ENCODE results near the gene MIP.
"Not testable (repeated sequence)": the region's sequence is repeated elsewhere in the genome, so short reads cannot be mapped to it uniquely, and the experiment has no call there.

The MIP gene

DNA sequence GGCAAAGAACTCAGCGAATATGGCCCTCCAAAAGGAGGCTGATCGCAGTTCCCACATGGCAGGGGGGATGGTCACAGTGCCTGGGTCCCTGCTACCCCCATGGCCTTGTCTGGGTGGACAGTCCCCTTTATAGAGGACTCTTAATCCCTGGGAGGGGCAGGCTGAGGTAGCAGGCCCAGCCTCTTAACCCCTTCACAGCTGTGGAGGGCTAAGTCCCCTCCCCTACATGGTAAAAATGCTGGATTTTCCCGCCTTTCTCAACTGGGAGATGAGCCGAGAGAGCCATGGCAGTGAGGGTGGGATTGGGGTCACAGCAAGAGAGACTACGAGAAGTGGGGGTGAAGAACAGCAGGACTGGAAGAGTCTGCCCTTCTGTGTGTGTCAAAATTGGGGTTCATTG, at the start of gene MIP:
Gene MIP, minus strand, starts transcription at position 101 of the 400 bp plus-strand sequence. Its CDS starts 44 bp downstream, at position 57.
- no peak for DNase-seq

DNA sequence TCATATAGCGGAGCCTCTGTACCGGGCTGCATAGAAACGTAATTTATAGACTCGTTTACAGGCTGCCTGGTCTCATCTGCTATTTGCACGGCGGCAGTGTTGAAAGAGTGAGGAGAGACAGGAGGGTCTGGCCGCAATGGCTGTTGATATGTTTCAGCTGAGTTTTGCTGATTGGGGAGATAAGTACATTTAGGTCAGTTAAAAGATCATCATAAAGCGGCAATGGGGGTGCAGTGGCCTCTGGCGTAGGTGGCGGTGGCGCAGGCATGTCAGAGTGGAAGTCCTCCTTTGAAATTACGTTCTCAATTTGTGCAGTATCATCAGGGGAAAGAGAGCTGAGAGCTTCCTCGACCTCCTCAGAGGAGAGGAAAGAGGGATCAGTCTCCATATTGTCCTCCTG, 45.4 kb upstream of the MIP start:
- not testable (repeated sequence) for DNase-seq

DNA sequence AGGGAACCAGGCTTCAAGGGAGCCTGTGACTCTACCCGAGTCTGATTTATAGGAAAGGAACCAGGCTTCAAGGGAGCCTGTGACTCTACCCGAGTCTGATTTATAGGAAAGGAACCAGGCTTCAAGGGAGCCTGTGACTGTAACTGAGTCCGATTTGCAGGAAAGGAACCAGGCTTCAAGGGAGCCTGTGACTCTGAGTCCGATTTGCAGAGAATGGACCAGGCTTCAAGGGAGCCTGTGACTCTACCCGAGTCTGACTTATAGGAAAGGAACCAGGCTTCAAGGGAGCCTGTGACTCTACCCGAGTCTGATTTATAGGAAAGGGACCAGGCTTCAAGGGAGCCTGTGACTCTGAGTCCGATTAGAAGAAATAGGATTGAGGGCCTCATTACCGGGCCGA, 45.0 kb upstream of the MIP start:
- DNase-seq: not testable (repeated sequence)

DNA sequence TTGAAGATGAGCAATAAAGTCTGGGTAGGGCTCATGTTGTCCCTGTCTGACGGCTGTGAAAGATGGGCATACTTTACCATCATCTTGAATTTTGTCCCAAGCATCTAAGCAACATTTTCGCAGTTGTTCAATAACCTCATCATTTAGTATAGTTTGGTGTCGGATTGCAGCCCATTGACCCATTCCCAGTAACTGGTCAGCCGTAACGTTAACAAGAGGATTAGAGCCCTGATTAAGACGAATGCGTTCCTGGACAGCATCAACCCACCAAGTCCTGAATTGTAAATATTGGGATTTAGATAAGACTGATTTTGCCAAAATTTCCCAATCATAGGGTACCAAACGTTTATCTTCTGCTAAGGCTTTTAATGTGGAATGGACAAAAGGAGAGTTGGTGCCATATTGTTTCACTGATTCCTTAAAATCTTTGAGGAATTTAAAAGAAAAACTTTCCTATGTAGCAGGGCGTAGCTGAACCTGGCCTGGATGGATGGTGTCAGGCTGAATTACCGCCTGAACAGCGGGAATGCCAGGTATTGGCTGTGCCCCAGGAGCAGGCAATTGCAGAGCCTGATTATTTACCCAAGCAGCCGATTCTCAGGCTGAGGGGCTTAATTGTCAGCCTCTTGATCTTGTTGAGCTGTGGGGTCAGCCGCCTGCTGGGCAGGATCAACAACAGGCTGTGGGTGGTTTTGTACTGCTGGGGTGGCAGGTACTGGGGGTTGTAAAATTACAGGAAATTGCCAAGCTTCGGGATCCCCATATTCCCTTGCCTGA, 43.9 kb upstream of the MIP start:
- not testable (repeated sequence) for DNase-seq

DNA sequence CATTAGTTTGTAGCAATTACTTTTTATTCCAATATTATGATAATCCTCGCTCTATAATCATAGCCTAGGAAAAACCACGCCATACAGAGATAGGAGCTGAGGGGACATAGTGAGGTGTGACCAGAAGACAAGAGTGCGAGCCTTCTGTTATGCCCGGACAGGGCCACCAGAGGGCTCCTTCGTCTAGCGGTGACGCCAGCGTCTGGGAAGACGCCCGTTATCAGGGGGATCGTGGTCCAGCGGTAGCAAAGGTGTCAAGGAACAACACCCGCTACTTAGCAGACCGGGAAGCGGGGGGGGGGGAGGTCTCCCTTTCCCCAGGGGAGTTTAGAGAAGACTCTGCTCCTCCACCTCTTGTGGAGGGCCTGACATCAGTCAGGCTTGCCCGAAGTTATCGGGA, 42.2 kb upstream of the MIP start:
- DNase-seq: not testable (repeated sequence)

DNA sequence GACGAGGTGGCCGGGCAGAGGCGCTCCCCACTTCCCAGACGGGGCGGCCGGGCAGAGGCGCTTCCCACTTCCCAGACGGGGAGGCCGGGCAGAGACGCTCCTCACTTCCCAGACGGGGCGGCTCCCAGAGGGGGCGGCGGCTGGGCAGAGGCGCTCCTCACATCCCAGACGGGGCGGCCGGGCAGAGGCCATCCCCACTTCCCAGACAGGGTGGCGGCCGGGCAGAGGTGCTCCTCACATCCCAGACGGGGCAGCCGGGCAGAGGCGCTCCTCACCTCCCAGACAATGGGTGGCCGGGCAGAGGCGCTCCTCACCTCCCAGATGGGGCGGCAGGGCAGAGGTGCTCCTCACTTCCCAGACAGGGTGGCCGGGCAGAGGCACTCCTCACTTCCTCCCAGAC, 40.0 kb upstream of the MIP start:
- DNase-seq: not testable (repeated sequence)

DNA sequence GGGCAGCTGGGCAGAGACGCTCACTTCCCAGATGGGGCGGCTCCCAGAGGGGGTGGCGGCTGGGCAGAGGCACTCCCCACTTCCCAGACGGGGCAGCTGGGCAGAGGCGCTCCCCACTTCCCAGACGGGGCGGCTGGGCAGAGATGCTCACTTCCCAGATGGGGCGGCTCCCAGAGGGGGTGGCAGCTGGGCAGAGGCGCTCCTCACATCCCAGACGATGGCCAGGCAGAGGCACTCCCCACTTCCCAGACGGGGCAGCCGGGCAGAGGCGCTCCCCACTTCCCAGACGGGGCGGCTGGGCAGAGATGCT, 39.6 kb upstream of the MIP start:
- not testable (repeated sequence) for DNase-seq

DNA sequence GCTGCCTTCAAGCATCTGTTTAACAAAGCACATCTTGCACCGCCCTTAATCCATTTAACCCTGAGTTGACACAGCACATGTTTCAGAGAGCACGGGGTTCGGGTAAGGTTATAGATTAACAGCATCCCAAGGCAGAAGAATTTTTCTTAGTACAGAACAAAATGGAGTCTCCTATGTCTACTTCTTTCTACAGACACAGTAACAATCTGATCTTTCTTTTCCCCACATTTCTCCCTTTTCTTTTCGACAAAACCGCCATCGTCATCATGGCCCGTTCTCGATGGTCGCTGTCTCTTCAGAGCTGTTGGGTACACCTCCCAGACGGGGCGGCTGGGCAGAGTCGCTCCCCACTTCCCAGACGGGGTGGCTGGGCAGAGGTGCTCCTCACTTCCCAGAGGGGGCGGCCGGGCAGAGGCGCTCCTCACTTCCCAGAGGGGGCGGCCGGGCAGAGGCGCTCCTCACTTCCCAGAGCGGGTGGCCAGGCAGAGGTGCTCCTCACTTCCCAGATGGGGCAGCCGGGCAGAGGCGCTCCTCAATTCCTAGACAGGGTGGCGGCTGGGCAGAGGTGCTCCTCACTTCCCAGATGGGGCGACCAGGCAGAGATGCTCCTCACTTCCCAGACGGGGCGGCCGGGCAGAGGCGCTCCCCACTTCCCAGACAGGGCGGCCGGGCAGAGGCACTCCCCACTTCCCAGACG, 39.1 kb upstream of the MIP start:
- not testable (repeated sequence) for DNase-seq

DNA sequence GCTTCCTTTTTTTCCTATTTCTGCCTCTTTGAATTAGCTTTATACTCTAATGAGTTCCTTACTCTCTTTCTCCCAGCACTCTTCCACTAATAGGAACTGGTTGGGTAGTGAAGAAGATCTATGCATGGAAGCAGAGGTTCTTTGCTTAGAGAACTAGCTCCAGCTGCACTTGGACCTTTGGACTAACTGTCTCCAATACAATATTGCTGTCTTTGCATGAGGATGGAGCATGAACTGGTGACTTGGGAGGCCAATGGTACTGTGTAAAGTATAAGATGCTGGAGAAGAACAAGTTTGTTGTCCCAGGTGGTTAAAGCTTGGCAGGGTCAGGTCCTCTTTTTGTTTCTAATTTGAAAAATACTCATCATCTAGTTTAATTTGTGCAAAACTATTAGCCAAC, 35.9 kb upstream of the MIP start:
- no peak for DNase-seq

DNA sequence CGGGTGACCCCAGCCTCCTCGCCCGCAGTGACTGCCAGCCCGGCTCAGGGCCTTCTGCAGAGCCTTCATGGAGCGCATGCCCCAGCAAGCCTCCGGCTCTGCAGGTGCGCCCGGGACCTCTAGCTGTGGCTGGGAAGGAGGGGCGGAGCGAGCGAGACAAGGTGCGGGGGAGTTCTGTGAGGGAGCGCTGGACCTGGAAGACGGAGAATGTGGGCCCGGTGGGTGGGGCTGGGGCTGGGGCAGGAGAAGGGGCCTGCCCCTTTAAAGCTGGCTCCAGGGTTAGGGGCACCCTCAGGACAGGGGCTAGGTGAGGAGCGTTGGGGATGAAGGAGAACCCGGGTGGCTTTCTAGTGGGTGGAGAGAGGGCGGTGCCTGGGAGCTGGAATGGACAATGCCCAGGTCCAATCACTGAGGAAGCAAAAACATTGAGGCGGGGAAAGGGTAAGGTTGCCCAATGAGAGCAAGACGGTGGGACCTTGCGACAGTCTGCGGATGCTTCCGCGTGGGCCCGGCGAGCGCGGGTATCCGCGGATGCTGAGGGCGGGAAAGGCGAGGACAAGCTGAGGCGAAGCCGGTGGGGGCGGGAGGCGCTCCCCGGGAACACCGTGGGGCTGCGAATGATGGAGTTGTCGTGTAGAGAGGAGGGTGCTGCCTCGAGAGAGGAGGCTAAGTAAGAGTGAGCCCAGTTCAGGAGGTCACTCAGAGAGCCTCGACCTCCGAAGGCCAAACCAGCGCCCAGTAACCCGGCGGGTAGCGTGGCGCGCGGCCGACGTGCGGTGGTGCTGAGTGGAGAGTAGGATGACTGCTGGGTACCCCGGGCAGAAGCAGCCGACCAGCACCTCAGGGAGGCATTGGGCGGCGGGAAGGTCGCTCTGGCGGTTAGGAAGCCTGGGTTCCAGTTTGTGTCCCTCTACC, 33.8 kb upstream of the MIP start, which contains the start of gene GLS2:
Gene GLS2, minus strand, starts transcription at position 121 of the 915 bp plus-strand sequence. Its CDS starts 43 bp downstream, at position 78.
- DNase-seq: peak; percentile 93

DNA sequence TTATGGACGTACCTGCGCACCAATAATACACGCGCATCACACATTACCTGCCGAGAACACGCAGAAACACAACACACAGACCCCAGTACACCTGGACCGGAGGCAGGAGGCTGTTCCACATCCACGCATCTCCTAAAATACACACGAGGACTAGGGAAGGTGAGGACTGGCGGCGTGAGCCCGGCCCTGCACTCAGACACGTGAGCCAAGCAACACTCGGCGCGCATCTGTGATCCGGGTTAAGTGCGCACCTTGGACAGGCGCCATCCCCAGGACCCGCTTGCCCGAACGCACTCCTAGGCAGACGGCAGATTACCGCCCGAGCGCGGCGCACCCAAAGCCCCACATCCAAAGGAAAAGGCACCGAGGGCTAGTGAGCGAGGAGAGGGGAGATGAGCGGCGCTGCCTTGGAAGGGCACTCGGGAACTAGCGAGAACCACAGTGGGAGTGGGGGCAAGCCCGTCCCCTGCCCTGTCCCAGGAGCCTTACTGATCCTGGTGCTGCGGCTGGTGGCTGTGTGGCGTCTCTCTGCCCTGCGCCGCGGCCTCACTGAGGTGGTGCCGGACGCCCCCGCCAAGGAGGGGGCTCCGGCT, 33.1 kb upstream of the MIP start:
- DNase-seq: no peak

DNA sequence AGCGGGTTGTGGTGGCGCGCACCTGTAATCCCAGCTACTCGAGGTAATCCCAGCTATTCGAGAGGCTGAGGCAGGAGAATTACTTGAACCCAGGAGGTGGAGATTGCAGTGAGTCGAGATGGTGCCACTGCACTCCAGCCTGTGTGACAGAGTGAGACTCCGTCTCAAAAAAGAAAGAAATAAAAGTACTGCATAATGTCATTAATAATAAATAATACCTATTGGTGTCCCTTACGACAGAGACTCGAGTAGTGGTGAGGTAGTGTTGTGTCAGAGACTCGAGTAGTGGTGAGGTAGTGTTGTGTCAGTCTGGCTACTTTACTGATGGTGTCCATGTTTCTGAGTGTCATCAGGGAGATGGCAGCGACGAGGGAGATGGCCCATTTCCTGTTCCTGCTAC, 32.2 kb upstream of the MIP start:
- no peak for DNase-seq

DNA sequence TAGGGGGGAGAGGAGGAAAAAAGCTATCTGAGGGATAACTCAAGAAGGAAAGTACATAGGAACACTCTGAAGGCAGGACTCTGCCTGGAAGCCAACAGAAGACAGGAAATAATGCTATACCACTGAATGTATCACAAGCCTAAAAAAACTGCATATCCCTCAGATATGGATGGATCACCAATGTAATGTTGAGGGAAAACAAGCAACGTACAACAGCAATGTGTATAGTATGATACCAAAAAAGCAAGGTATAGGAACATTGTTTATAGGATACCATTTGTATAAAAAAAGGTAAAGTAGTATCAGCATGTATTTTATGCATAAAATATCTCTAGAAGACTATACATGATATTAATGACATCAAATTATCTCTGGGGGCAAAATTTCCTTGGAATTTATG, 30.1 kb upstream of the MIP start:
- DNase-seq: no peak

DNA sequence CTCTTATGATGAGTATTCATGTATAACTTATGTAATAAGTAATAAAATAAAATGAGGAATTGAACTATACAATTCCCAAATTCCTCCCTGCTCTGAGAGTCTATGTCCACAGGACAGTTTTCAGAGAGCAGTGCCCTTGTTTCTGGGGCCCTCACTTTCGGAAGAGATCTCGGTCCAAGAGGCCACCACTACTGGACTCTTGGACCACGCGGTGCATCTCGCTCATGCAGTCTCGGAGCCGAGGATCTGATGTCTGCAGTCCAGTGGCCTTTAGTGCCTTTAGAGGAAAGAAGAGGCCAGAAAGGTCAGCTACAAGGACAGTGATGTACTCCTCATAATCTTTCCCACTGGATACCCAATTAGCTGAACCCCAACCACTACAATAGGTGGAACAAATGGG, 25.2 kb upstream of the MIP start:
- DNase-seq: no peak

DNA sequence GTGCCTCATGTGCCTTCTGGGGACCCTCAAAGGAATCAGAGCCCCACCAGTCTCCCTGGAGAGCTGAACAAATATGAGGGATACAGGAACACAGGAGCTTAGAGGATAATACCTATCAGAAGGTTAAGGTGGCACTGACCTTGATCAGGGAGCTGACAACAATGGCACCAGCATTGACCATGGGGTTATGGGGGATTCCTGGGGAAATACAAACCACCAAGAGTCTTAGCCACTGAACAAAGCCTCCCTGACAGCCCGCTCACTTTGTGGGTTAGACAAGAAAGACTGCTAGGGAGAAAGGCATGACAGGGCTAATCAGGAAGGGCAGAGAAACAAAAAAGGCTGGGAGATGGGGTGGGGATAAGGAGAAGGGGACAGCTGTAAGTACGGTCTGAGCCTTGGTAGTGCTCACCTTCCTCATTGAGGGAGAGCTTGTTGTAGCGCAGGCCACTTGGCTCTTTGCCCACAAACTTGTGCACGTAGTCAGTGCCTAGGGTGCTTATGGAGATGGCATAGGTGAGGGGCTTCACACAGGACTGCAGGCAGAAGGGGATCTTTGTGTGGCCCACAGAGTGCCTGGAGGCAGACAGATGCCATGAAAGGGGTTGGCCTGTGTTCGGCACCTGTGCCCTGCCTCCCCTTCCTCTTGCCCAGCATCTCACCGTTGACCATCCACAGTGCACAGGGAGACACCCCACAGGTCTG, 23.2 kb upstream of the MIP start:
- no peak for DNase-seq

DNA sequence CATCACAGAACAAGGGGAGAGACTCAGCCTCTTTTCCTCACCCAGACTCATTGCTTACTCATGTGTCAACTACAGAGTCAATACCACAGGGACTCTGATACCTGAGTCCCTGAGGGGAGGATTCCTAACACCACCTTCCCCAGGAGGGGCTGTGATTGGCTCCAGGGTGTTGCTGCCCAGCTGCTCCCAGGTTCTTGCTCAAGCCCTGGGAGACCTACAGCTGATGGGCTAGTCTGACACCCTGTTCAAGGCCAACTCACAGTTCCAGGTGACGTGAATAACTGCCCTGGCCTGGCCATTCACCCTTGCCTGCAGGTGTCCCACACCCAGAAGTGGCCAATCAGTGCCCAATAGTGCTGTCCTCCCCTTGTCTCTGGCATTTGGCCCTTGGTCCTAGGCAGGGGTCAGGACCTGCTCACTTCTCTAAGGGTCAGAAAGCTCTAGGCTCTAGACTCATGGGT, 22.5 kb upstream of the MIP start:
- DNase-seq: no peak

DNA sequence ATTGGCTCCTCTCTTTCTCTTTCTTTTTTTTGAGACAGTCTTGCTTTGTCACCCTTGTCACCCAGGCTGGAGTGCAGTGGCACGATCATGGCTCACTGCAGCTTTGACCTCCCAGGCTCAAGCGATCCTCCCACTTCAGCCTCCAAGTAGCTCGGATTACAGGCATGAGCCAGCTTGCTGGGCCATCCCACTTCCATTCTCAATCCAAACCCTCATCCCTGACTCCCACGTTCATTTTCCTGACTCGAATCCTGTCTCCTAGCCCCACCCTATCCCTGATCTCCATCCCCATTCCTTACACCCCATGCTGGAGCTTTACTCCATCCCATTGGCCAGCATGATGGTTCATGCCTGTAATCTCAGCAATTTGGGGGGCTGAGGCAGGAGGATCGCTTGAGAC, 21.7 kb upstream of the MIP start:
- DNase-seq: no peak

DNA sequence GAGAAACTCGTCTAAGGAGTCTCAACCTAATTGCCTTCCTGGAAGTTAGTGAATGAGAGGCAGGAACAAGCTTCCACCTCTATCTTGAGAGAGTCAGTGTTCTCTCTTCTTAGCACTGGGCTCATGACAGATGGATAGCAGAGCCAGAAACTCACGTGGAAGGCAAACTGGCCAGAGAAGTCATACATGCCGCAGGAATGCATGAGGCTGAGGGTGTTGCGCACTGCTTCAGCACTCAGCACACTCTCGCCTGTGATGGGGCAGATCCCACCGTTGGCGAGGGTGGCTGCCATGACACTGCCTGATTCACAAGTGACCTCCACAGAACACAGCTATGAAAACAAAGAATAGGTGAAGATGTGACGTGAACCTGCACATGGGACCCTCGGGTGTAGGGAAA, 19.9 kb upstream of the MIP start:
- no peak for DNase-seq

DNA sequence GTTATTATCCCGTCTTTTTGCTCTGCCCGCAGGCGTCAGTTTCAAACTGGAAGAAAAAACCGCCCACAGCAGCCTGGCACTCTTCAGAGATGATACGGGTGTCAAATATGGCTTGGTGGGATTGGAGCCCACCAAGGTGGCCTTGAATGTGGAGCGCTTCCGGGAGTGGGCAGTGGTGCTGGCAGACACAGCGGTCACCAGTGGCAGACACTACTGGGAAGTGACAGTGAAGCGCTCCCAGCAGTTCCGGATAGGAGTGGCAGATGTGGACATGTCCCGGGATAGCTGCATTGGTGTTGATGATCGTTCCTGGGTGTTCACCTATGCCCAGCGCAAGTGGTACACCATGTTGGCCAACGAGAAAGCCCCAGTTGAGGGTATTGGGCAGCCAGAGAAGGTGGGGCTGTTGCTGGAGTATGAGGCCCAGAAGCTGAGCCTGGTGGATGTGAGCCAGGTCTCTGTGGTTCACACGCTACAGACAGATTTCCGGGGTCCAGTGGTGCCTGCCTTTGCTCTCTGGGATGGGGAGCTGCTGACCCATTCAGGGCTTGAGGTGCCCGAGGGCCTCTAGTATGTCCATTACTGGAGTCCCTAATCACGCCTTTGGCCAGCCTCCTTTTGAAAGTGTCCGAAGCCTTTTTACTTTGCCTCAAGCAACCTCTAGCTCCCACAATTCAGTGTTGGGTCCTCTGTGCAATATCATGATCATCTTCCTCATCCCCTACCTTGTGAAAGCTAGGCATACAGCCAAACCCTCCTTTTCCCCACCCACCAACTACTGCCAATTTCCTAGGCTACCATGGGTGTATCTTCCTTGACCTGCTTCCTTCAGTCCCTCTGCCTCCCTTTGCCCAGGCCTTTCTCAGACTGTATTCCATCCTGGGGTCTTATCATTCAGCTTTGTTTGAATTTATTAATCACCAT, 14.8 kb upstream of the MIP start:
- DNase-seq: no peak

DNA sequence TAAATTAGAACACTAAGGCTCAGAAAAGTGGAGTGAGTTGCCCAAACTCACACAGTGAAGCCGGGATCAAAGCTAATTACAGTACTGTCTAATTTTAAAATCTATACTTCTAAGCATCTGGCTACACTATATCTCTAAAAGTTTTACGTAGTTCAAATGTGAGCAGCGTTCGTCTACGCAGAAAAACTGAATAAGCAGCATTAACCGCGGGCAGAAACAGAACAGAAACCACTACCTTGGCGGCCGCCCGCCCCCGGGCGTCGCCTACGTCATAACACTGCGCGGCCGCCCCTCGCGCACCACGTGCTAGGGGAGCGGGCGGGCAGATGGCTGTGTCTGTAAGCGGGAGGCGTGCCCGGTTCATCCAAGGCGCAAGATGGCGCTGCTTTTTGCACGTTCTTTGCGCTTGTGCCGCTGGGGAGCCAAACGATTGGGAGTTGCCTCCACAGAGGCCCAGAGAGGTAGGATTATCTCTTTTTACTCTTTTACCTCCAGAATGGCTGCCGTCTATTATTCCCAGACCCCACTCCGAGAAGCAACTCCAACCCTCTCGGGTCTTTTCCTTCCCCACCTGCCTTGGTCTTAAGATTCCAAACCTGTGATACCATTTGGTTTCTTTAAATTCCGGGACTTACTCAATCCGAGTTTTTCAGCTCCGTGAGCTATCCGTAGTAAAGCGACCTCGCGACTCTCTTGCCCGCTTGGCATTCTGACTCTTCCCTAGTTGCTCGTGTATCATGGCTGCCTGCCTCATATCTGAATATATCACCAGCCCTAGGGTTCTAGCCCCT, 14.0 kb upstream of the MIP start, which contains the start of gene SPRYD4:
Gene SPRYD4, plus strand, starts transcription at position 363 of the 791 bp plus-strand sequence. Its CDS starts 14 bp downstream, at position 377.
- DNase-seq: peak; percentile 87
